Subcutaneous adipose tissue (tissue), 4 donors: ENCODE results near the gene TMEM235. TPM values are rescaled to one million over a fixed set of nuclear protein-coding genes. Genes with fewer than 3 reads are reported as not detected.

ENCODE experiments used
- total RNA-seq, 4 donors: library from RNA; depleted of rRNA; stranded (reverse); fragments of >200 nt; gene quantifications; one replicate each; pipeline ENCODE4 v1.1.0, GENCODE V29; 2016
- TF ChIP-seq, protein P1 (sequence below): fragments of 450-650 bp; IDR thresholded peaks from one replicate; pipeline ENCODE4 v1.5.1; 2016; ENCODE audit warnings: low read depth, mild to moderate bottlenecking, control low read depth, antibody characterized with exemption, moderate library complexity

Gene TMEM235
- total RNA-seq, 4 donors from 2014 or later: not detected

DNA sequence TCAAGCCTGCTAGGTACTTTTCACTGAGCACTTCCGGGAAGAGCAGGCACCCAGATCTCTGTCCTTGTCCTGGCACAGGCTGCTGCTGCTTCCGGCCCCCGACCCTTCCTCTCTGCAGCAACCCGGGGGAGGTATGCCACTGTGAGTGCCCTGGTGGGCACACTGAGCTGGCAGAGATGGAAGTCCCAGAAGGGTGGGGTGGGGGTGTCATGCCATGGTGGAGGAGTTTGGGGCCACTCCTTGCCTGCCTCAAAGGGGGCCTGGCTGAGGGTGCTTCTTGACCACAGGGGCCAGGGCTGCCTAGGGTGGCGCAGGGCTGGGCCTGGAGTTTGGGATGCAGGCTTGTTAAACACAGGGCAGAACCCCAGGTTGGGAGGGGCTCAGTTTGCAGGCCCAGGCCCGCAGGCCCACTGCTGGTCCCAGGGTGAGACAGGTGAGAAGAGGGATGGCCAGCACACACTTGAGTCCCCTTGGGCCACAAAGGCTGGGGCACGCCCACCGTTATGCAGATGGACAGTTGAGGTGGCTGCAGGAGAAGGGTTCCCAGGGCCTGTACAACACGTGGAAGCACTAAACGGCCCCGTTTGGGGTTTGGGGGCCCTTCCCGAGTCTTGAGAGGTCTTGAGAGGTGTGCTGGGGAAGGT lies 8.7 kb downstream of the TMEM235 start:
- TF ChIP-seq, protein P1, sequence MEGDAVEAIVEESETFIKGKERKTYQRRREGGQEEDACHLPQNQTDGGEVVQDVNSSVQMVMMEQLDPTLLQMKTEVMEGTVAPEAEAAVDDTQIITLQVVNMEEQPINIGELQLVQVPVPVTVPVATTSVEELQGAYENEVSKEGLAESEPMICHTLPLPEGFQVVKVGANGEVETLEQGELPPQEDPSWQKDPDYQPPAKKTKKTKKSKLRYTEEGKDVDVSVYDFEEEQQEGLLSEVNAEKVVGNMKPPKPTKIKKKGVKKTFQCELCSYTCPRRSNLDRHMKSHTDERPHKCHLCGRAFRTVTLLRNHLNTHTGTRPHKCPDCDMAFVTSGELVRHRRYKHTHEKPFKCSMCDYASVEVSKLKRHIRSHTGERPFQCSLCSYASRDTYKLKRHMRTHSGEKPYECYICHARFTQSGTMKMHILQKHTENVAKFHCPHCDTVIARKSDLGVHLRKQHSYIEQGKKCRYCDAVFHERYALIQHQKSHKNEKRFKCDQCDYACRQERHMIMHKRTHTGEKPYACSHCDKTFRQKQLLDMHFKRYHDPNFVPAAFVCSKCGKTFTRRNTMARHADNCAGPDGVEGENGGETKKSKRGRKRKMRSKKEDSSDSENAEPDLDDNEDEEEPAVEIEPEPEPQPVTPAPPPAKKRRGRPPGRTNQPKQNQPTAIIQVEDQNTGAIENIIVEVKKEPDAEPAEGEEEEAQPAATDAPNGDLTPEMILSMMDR: no peak

DNA sequence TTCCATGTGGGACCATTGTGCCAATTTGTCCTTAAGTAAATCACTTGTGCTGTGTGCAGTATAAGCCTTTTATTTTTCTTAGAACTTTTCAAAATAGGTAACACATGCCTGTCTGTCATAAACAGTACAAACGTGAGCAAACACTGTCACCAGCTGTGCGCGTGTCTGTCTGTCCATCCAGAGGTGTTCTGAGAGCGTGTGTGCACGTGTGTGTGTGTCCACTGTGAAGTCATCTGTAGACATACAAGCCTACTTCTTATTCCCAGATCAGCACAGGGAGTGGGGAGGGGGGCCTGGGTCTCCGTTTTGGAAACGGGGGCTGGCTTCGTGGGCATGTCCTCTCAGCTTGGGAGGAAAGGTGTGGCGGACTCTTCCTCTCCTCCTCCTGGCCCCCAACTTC lies 9.4 kb downstream of the TMEM235 start:
- TF ChIP-seq, protein P1: no peak

DNA sequence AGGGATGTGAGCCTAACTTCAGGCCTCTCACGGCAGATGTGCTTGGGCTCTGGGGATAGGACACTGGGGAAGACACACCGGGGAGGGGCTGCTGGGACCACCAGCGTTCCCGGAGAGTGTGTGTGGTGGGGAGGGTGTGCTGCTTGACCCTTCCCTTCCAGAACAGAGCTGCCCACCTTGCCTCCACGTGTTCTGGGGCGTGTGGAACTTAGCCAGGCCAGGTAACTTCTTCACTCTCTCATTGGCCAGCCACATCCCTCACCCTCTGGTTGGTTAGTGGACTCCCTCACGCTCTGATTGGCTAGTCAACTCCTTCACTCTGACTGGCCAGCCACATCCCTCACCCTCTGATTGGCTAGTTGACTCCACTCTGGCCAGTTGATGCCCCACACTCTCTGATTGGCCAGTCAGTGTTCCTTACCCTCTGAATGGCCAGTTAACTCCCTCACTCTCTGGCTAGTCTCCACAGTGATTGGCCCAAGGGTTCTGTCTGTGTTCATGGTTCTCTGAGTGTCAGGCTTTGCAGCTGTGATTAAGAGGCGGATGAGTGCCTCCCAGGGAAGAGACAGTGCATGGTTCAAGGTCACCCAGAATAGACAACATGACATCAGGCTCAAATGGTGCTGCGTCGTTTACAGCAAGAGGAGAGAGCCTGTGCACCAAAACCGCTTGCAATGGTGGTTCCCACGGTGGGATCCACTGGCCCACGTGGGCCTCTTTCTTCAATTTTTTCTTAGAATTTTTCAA lies 10.0 kb downstream of the TMEM235 start:
- TF ChIP-seq, protein P1: no peak

DNA sequence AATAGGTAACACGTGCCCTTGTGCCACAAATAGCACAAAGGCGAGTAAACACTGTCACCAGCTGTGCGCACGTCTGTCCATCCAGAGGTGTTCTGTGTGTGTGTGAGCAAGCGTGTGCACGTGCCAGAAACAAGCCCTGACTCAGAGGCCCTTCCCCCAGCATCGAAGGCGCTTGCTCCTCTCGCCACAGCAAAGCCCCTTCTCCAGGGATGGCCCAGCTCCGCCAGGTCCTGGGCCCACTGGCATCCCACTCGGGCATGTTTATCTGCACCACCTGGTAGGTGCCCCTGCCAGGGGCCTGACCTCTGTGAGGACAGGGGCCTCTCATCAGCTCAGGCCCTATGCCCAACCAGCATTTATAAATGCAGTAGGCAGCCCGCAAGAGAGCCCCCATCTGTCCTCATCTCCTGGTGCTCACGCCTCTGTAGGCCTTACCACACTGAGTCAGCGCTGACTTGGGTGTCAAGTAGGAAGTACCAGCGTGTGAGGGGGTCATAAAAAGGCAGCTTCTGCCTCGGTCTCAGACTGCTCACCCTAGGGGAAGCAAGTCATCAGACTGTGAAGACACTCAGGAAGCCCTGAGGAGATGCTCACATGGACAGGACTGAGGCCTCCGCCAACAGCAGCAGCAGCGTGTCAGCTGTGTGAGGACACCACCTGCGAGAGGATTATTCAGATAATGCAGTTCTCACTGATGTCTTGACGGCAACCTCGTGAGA lies 10.8 kb downstream of the TMEM235 start:
- TF ChIP-seq, protein P1: no peak

DNA sequence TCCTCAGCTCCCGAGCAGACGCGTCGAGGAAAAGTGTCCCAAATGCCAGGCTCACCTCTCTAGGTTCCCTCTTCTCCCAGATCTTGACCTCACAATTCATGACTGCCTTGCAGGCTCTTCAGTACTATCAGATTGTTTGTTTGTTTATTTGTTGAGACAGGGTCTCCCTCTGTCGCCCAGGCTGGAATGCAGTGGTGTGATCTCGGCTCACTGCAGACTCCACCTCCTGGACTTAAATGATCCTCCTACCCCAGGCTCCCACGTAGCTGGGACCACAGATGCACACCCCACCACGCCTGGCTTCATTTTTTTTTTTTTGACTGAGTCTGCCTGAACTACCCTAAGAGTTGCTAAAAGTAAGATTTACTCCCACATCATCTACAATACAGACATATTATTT lies 15.9 kb downstream of the TMEM235 start:
- TF ChIP-seq, protein P1: no peak

DNA sequence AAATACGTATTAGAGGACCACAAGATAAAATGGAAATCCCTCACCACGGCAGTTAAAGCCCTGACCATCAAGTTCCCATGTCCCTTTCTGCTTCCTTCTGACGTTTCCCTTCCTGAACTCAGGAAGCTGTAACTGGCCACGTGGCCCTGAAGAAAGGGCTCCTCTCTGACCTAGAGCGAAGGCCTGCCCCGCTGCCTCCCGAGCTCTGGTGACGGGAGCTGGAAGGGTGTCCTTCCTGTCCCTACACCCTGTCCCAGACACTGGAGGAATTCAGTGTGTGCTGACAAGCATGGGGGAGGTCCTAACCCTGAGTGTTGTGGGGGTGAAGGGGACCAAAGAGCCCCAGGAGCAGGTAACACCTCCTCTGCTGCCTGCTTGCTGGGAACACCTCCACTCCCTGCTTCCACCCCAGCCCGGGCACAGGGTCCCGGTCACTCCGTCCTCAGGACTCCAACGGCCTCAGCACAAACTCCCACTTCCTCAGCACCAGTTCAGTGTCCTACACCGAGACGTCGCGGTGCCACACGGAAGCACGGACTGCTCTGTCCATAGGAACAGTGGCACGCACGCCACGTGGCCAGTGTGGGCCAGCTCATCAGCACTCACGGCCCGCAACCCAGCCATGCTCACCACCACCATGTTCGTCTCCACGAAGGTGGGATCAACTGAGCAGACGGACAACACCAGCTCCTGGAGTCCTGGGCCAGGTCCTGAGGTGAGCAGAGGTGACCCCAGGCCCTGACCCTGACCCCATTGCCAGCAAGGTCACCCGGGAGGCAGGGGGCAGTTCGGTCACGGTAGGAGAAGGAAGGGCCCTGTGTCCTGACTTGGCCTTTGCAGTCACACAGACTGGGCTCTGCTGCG lies 16.9 kb downstream of the TMEM235 start:
- TF ChIP-seq, protein P1: no peak
